Adrenal gland (tissue), 5 donors: ENCODE data around the gene RNASE4.

Experiments
- CTCF ChIP-seq, 6 experiments: fragments of 450-650 bp in 4 of 6; fragments of 200-600 bp in 2 of 6; sonication (generic) in 1 of 6; IDR thresholded peaks; 1 replicate in 5 of 6; 2 replicates in 1 of 6; pipeline versions ENCODE4 v1.5.1 to v1.8.0; 2016 to 2021; ENCODE audit warnings: antibody characterized with exemption in 6 of 6, mild to moderate bottlenecking in 2 of 6, moderate library complexity in 1 of 6
- POLR2A ChIP-seq, 2 donors: fragments of 450-650 bp; IDR thresholded peaks; one replicate each; pipeline ENCODE4 v1.6.1; 2017; ENCODE audit warnings: antibody characterized with exemption in 2 of 2, mild to moderate bottlenecking in 2 of 2, moderate library complexity in 1 of 2
- donor health status: DM: no; HTN: no; CAD: no.

GRCh38 chr14:20692116-20692751, 7.9 kb downstream of the RNASE4 start:
- TF ChIP-seq CTCF (IDR thresholded peaks at IDR 0.05) = no peak
- no peak for TF ChIP-seq POLR2A (IDR thresholded peaks at IDR 0.05)
